Osteoblast (primary cell): ENCODE results near the gene PSMA5. TPM values are rescaled to one million over a fixed set of nuclear protein-coding genes. Genes with fewer than 3 reads are reported as not detected.
"Not testable (repeated sequence)": the region's sequence is repeated elsewhere in the genome, so short reads cannot be mapped to it uniquely, and the experiment has no call there.

Experiments
- DNase-seq: peaks from one replicate; pipeline ENCODE4 v3.0.0; 2011; ENCODE audit warnings: low spot score, mixed read lengths; ENCODE audit not compliant: insufficient read length; ENCODE audit errors: missing footprints
- H2AFZ ChIP-seq: 2 replicates; pipeline ENCODE4 v1.6.0; 2011; ENCODE audit warnings: mild to moderate bottlenecking, low read length
- H3K27ac ChIP-seq: 2 replicates; pipeline ENCODE4 v1.5.1; 2011; ENCODE audit warnings: mild to moderate bottlenecking, low read depth, low read length, moderate library complexity
- H3K27me3 ChIP-seq: 2 replicates; pipeline ENCODE4 v1.6.0; 2012; ENCODE audit warnings: mild to moderate bottlenecking, control low read depth, inconsistent platforms, low read length, moderate library complexity; ENCODE audit not compliant: insufficient read depth
- H3K36me3 ChIP-seq: 2 replicates; pipeline ENCODE4 v1.5.1; 2011; ENCODE audit warnings: mild to moderate bottlenecking, low read length, control low read depth, moderate library complexity; ENCODE audit not compliant: insufficient read depth
- H3K4me1 ChIP-seq: 2 replicates; pipeline ENCODE4 v1.5.1; 2011; ENCODE audit warnings: mild to moderate bottlenecking, low read length, control low read depth, moderate library complexity; ENCODE audit not compliant: insufficient read depth
- H3K4me2 ChIP-seq: 2 replicates; pipeline ENCODE4 v1.6.0; 2011; ENCODE audit warnings: mild to moderate bottlenecking, low read length; ENCODE audit not compliant: insufficient read depth
- H3K4me3 ChIP-seq: fragments of 200-600 bp; sonication (generic); 3 replicates; pipeline ENCODE4 v1.5.1; 2012; ENCODE audit warnings: mild to moderate bottlenecking, low read length, inconsistent platforms; ENCODE audit not compliant: insufficient read depth
- H3K79me2 ChIP-seq: 2 replicates; pipeline ENCODE4 v1.6.0; 2012; ENCODE audit warnings: mild to moderate bottlenecking, low read length, control low read depth, inconsistent platforms; ENCODE audit not compliant: insufficient read depth
- H3K9me3 ChIP-seq: 2 replicates; pipeline ENCODE4 v1.5.1; 2011; ENCODE audit warnings: low read depth, low read length, control low read depth
- H4K20me1 ChIP-seq: 2 replicates; pipeline ENCODE4 v1.6.0; 2012; ENCODE audit warnings: mild to moderate bottlenecking, low read length, control low read depth; ENCODE audit not compliant: insufficient read depth
- CTCF ChIP-seq: IDR thresholded peaks from 2 replicates; pipeline ENCODE4 v1.5.1; 2011; ENCODE audit warnings: mild to moderate bottlenecking, low read depth, low read length, moderate library complexity; ENCODE audit errors: extremely low read depth
- total RNA-seq: library from RNA; depleted of rRNA; stranded (reverse); fragments of >200 nt; gene quantifications from 2 replicates; pipeline ENCODE4 v1.2.3, GENCODE V29; 2012

PSMA5 gene
- total RNA-seq, 1 donor = 45.6 TPM

GRCh38 chr1:109454497-109455133 is 28.4 kb upstream of the PSMA5 start:
- no peak for TF ChIP-seq CTCF
- Histone ChIP-seq H3K4me2 (no peak overlapping the region), H3K4me1 (no peaks in the 10 kb centered on the region), H4K20me1 (no peaks in the 10 kb centered on the region), H3K27ac (no peak overlapping the region), H3K9me3 (peaks cover 2% of the 10 kb centered on the region), H2AFZ (no peak overlapping the region), H3K27me3 (peaks cover 30% of the 10 kb centered on the region), H3K36me3 (no peaks in the 10 kb centered on the region), H3K79me2 (no peaks in the 10 kb centered on the region), H3K4me3 (no peak overlapping the region)
- DNase-seq = no peak

GRCh38 chr1:109447524-109447923 is 21.3 kb upstream of the PSMA5 start:
- peak overlapping the region; percentile 44 for H2AFZ ChIP-seq
- H4K20me1 ChIP-seq = no peaks in the 10 kb centered on the region
- TF ChIP-seq CTCF = no peak
- H3K27me3 ChIP-seq = peaks cover 29% of the 10 kb centered on the region
- H3K4me1 ChIP-seq = no peaks in the 10 kb centered on the region
- H3K36me3 ChIP-seq = no peaks in the 10 kb centered on the region
- no peaks in the 10 kb centered on the region for H3K79me2 ChIP-seq
- no peak for DNase-seq
- no peaks in the 10 kb centered on the region for H3K9me3 ChIP-seq
- H3K4me2 ChIP-seq = no peak overlapping the region
- no peak overlapping the region for H3K4me3 ChIP-seq
- no peak overlapping the region for H3K27ac ChIP-seq

GRCh38 chr1:109445949-109446695 is 19.9 kb upstream of the PSMA5 start:
- not testable (repeated sequence) for H3K79me2 ChIP-seq, H3K4me3 ChIP-seq, H4K20me1 ChIP-seq, H3K9me3 ChIP-seq, H3K36me3 ChIP-seq, H2AFZ ChIP-seq, H3K27ac ChIP-seq, H3K4me1 ChIP-seq, H3K4me2 ChIP-seq, DNase-seq
- H3K27me3 ChIP-seq = peaks cover 24% of the 10 kb centered on the region

GRCh38 chr1:109444346-109444745 is 18.1 kb upstream of the PSMA5 start:
- H3K4me3 ChIP-seq = no peak overlapping the region
- no peak overlapping the region for H2AFZ ChIP-seq
- H3K79me2 ChIP-seq = no peaks in the 10 kb centered on the region
- H3K27me3 ChIP-seq = peaks cover 13% of the 10 kb centered on the region
- peaks cover 3% of the 10 kb centered on the region for H3K4me1 ChIP-seq
- H3K36me3 ChIP-seq = no peaks in the 10 kb centered on the region
- no peaks in the 10 kb centered on the region for H4K20me1 ChIP-seq
- no peaks in the 10 kb centered on the region for H3K9me3 ChIP-seq
- no peak overlapping the region for H3K27ac ChIP-seq
- no peak overlapping the region for H3K4me2 ChIP-seq
- DNase-seq = no peak
- TF ChIP-seq CTCF = no peak
